ENCODE measurements around the gene CLK2.

DNA sequence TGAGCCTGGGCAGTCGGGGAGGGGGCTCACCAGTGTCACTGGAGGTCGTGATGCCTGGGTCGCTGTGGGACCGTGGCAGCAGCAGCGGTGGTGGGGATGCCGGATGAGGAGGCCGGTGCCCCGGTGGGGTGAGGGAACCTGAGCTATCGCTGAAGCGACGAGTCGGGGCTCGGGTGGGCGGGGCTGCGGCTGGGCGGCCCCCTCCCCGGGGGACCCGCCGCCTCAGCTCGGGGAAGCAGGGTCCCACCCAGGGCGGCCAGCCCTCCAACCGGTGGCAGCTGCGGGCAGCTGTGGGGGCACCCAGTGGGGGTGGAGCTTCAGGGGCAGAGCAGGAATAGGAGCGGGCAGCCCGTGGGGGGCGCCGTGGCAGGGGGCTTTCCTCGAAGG, 23.1 kb downstream of the CLK2 start:
- TF ChIP-seq CTCF (IDR thresholded peaks at IDR 0.05; ENCODE audit: extremely low read depth in 1 of 2, insufficient read depth in 1 of 2, low read depth in 1 of 2, low read length in 2 of 2): no peak
- TF ChIP-seq EZH2 (IDR thresholded peaks at IDR 0.05; ENCODE audit: borderline replicate concordance, low read depth, low read length, severe bottlenecking): no peak
- TF ChIP-seq, protein P1, sequence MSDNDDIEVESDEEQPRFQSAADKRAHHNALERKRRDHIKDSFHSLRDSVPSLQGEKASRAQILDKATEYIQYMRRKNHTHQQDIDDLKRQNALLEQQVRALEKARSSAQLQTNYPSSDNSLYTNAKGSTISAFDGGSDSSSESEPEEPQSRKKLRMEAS (IDR thresholded peaks at IDR 0.05; ENCODE audit: insufficient read depth, insufficient read length): no peak
- TF ChIP-seq POLR2AphosphoS5 (IDR thresholded peaks at IDR 0.05; ENCODE audit: insufficient read depth, low read depth, low read length): no peak
- no peak for TF ChIP-seq POLR2A (IDR thresholded peaks at IDR 0.05; ENCODE audit: low read depth, low read length)
- TF ChIP-seq MYC (IDR thresholded peaks at IDR 0.05; ENCODE audit: low read depth, low read length): no peak

All from endothelial cell of umbilical vein (primary cell).